A549 treated with GW870086 at 1 μM for 4 hours (cell line): ENCODE data around the gene ERGIC2. TPM values are rescaled to one million over a fixed set of nuclear protein-coding genes. Genes with fewer than 3 reads are reported as not detected.

ENCODE experiments used
- total RNA-seq: library from RNA; stranded (reverse); fragments of 200-300 nt; extraction: Qiagen RNA extraction; gene quantifications from 5 replicates; pipeline ENCODE4 v1.2.3, GENCODE V29; 2022; ENCODE audit warnings: low read depth

ERGIC2 gene, protein sequence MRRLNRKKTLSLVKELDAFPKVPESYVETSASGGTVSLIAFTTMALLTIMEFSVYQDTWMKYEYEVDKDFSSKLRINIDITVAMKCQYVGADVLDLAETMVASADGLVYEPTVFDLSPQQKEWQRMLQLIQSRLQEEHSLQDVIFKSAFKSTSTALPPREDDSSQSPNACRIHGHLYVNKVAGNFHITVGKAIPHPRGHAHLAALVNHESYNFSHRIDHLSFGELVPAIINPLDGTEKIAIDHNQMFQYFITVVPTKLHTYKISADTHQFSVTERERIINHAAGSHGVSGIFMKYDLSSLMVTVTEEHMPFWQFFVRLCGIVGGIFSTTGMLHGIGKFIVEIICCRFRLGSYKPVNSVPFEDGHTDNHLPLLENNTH
- 63.3 to 79.2 TPM (median 70.0 TPM) in 5 replicates for total RNA-seq

DNA sequence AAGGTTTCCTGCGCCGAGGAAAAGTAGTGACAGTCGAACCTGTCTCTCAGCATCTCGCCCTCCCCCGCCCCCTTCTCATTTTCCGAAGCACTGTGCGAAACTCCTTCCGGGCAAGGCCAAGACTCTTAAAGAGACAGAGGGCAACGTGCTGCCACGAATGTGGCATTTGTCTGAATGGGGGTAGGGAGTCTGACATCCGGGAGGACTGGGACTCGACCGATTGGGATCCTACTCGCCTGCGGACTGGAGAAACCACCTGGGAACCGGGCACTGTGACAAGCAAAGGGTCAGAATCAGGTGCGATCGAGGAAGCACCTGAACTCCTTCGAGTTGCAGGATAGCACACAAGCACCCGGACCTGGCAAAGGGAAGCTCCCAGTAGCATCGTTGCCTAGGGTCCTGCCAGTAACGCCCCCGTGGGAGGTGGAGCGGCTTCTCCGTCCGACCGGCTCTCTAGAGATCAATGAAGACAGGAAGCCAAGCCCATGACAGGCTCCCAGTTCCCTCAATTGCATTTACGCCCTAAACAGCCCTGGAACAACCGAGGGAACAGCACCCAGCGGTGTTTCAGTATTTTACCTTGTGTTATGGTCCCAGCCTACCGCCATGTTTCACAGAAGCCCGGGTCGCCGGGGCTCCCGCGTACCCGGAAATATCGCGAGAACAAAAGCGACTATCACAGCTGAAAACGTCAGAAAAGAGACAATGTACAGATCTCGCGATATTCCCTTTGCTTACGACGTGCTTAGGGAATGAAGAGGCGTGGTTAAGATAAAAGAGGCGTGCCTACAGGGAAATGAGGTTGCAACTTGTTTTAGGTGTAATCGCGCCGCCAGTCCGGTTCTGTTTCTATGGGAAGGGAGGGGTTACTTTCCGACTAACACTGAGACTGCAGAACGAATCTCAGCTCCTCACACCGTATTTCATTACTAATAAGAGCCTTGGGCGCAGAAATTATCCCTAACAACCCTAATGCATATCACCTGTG lies at the start of gene ERGIC2:
Gene ERGIC2 (minus strand): TSS at position 637 of the 988 bp plus-strand sequence. CDS start 9,539 bp downstream, outside the sequence.

Other genes with a start within 250 kb of the ERGIC2 start
- gene FAR2, start 231.9 kb downstream of the ERGIC2 start, total RNA-seq: 0.25 to 0.53 TPM in 2 of 5 replicates, not detected in the others
- not detected in 5 replicates for gene OVCH1, start 116.5 kb upstream of the ERGIC2 start, total RNA-seq